SHP77 treated with DMSO at 0.1 percent for 48 hours (cell line): Measurements from ENCODE around the gene MYO9A.
"Not testable (repeated sequence)": the region's sequence is repeated elsewhere in the genome, so short reads cannot be mapped to it uniquely, and the experiment has no call there.

Experiments used
- DNase-seq: peaks from one replicate; lab custom pipeline; 2025; lab: John Stamatoyannopoulos, UW

Gene MYO9A

GRCh38 chr15:71874245-71874644 lies 243.7 kb downstream of the MYO9A start:
- DNase-seq = no peak

GRCh38 chr15:71858232-71858631 lies 259.7 kb downstream of the MYO9A start:
- not testable (repeated sequence) for DNase-seq

- DNase-seq = no peak
Measured at GRCh38 chr15:71853543-71853942, 264.4 kb downstream of the MYO9A start.

- DNase-seq = no peak
Measured at GRCh38 chr15:71844916-71845315, 273.0 kb downstream of the MYO9A start.

- DNase-seq = no peak
Measured at GRCh38 chr15:71841563-71841962, 276.4 kb downstream of the MYO9A start.

GRCh38 chr15:71830981-71831380 lies 287.0 kb downstream of the MYO9A start:
- no peak for DNase-seq

- DNase-seq = no peak
Measured at GRCh38 chr15:71826196-71826595, 291.8 kb downstream of the MYO9A start.

GRCh38 chr15:71825021-71825730 lies 292.8 kb downstream of the MYO9A start:
- no peak for DNase-seq

- no peak for DNase-seq
Measured at GRCh38 chr15:71823801-71824200, 294.1 kb downstream of the MYO9A start.

- DNase-seq = no peak
Measured at GRCh38 chr15:71822890-71823630, 294.9 kb downstream of the MYO9A start.

GRCh38 chr15:71821547-71822129 lies 296.3 kb downstream of the MYO9A start:
- DNase-seq = no peak

- DNase-seq = no peak
Measured at GRCh38 chr15:71820127-71820526, 297.8 kb downstream of the MYO9A start.

- DNase-seq = no peak
Measured at GRCh38 chr15:71817351-71817750, 300.6 kb downstream of the MYO9A start.

- no peak for DNase-seq
Measured at GRCh38 chr15:71815301-71815700, 302.6 kb downstream of the MYO9A start.

GRCh38 chr15:71813723-71814470 lies 304.1 kb downstream of the MYO9A start:
- no peak for DNase-seq

GRCh38 chr15:71812966-71813722 lies 304.8 kb downstream of the MYO9A start:
- no peak for DNase-seq

- DNase-seq = no peak
Measured at GRCh38 chr15:71811752-71812735, 305.9 kb downstream of the MYO9A start.

GRCh38 chr15:71811036-71811736 lies 306.8 kb downstream of the MYO9A start:
- DNase-seq = no peak

- no peak for DNase-seq
Measured at GRCh38 chr15:71810256-71811035, 307.5 kb downstream of the MYO9A start, which contains the start of gene NR2E3. NR2E3 (plus strand) TSS chr15:71810554; CDS start chr15:71810744, 190 bp downstream.
